Lower lobe of right lung (tissue), 2 donors: ENCODE measurements around the gene MYL12B. TPM values are rescaled to one million over a fixed set of nuclear protein-coding genes. Genes with fewer than 3 reads are reported as not detected.

Experiments used
- ATAC-seq, 2 donors: fragments of 200-7000 bp; cut with Tn5 transposase; one replicate each; pipeline ENCODE4 v1.9.1; 2020 to 2022; ENCODE audit warnings: mild to moderate bottlenecking in 2 of 2, moderate library complexity in 2 of 2
- DNase-seq: peaks from one replicate; pipeline ENCODE4 v3.0.0-alpha.2; 2020
- H3K27ac ChIP-seq: fragments of 200-600 bp; one replicate; pipeline ENCODE4 v1.8.0; 2022
- H3K27me3 ChIP-seq: fragments of 200-600 bp; one replicate; pipeline ENCODE4 v1.8.0; 2022; ENCODE audit warnings: low read depth
- H3K36me3 ChIP-seq: fragments of 200-600 bp; one replicate; pipeline ENCODE4 v1.8.0; 2022; ENCODE audit warnings: mild to moderate bottlenecking
- H3K4me1 ChIP-seq: fragments of 200-600 bp; one replicate; pipeline ENCODE4 v1.8.0; 2022
- H3K4me3 ChIP-seq: fragments of 200-600 bp; one replicate; pipeline ENCODE4 v1.8.0; 2022; ENCODE audit warnings: mild to moderate bottlenecking
- H3K9me3 ChIP-seq: fragments of 200-600 bp; one replicate; pipeline ENCODE4 v1.8.0; 2022
- CTCF ChIP-seq: fragments of 200-600 bp; IDR thresholded peaks from one replicate; pipeline ENCODE4 v1.8.0; 2022; ENCODE audit warnings: antibody characterized with exemption, mild to moderate bottlenecking
- intact Hi-C: fragments of 100-400 bp; cut with DNase I; formaldehyde crosslinking; loops from one replicate; pipeline ENCODE4 v1.11.0; 2022
- total RNA-seq: library from RNA; stranded (reverse); fragmentation: NEBNext Ultra II Directional; extraction: Animal tissue kit (Norgen Biotek cat#: 25700); gene quantifications from one replicate; pipeline ENCODE4 v1.2.1, GENCODE V29; 2021
- donor health status: DM: no; HTN: yes; CAD: no; lungs with severe emphysema.

The MYL12B gene
- total RNA-seq, 1 donor from 2014 or later: 318 TPM

DNA sequence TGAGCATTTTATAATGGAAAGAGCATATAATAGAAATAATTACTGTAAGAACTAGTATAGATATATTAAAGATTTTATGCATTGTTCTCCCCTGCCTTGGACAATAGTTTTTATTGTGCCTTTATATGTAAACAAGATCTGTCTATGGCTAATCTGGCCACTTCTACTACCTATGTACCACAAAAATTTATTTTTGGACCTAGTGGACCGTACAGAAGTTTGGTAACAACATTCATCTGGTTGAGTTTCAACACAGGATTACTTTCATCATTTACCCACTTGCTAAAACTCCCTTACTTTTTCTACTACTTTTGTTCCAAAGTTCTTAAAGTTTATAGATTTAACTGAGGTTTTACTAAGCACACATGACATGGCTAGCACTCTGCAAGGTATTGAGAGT, 28.9 kb upstream of the MYL12B start:
- Histone ChIP-seq H3K4me3 (no peak overlapping the region), H3K9me3 (no peaks in the 10 kb centered on the region), H3K27me3 (no peaks in the 10 kb centered on the region), H3K27ac (no peak overlapping the region), H3K36me3 (no peaks in the 10 kb centered on the region), H3K4me1 (no peaks in the 10 kb centered on the region)
- intact Hi-C loops: no loop called here
- no peak for TF ChIP-seq CTCF
- no peak for DNase-seq
- no peak for ATAC-seq

GRCh38 chr18:3233433-3234168, 28.3 kb upstream of the MYL12B start:
- no peak for TF ChIP-seq CTCF
- no peak for ATAC-seq

GRCh38 chr18:3234457-3234856, 27.5 kb upstream of the MYL12B start:
- no peak for ATAC-seq
- intact Hi-C loops: no loop called here
- no peaks in the 10 kb centered on the region for H3K9me3 ChIP-seq

More at GRCh38 chr18:3233433-3234168, 28.3 kb upstream of the MYL12B start:
- Histone ChIP-seq H3K4me3 (no peak overlapping the region), H3K36me3 (no peaks in the 10 kb centered on the region), H3K27me3 (no peaks in the 10 kb centered on the region), H3K9me3 (no peaks in the 10 kb centered on the region), H3K27ac (no peak overlapping the region), H3K4me1 (no peaks in the 10 kb centered on the region)
- intact Hi-C loops: no loop called here
- no peak for DNase-seq

DNA sequence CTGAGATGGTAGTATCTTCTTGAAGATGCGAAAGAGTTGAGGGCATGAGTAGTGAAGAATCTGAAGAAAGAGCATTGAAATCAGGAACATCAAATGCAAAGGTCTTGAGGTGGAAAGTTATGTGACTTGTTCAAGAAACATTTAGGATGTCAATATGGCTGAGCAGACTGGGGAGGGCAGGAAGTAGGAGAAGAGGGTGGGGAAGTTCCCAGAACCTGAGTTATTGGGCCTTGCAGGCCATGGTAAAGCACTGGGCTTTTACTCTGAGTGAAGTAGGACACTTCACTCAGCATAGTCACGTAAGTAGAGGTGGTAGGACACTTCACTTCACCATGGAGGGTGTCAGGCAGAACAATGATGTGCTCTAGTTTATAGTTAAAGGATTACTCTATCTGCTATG, 26.1 kb upstream of the MYL12B start:
- Histone ChIP-seq H3K9me3 (no peaks in the 10 kb centered on the region), H3K4me3 (no peak overlapping the region), H3K36me3 (no peaks in the 10 kb centered on the region), H3K4me1 (no peaks in the 10 kb centered on the region), H3K27ac (no peak overlapping the region), H3K27me3 (no peaks in the 10 kb centered on the region)
- intact Hi-C loops: loop anchor here (5.0 kb wide), 1 partner anchor 304 kb away; no protein-coding TSS in a partner anchor
- no peak for TF ChIP-seq CTCF
- no peak for DNase-seq
- no peak for ATAC-seq

More at GRCh38 chr18:3234457-3234856, 27.5 kb upstream of the MYL12B start:
- H3K27me3 ChIP-seq: no peaks in the 10 kb centered on the region
- no peaks in the 10 kb centered on the region for H3K4me1 ChIP-seq
- H3K27ac ChIP-seq: no peak overlapping the region
- DNase-seq: no peak
- H3K36me3 ChIP-seq: no peaks in the 10 kb centered on the region
- H3K4me3 ChIP-seq: no peak overlapping the region
- TF ChIP-seq CTCF: no peak

GRCh38 chr18:3236470-3236869, 25.5 kb upstream of the MYL12B start:
- H3K27ac ChIP-seq: no peak overlapping the region
- ATAC-seq (no peak), DNase-seq (no peak)
- no peaks in the 10 kb centered on the region for H3K4me1 ChIP-seq
- no peaks in the 10 kb centered on the region for H3K27me3 ChIP-seq
- no peak for TF ChIP-seq CTCF
- intact Hi-C loops: loop anchor here (5.0 kb wide), 1 partner anchor 304 kb away; no protein-coding TSS in a partner anchor
- H3K9me3 ChIP-seq: no peaks in the 10 kb centered on the region
- no peak overlapping the region for H3K4me3 ChIP-seq
- no peaks in the 10 kb centered on the region for H3K36me3 ChIP-seq
